ENCODE measurements around the gene JAZF1.
A peak's percentile ranks its signal among the peaks of the same experiment; 100 is the strongest.

Gene JAZF1

DNA sequence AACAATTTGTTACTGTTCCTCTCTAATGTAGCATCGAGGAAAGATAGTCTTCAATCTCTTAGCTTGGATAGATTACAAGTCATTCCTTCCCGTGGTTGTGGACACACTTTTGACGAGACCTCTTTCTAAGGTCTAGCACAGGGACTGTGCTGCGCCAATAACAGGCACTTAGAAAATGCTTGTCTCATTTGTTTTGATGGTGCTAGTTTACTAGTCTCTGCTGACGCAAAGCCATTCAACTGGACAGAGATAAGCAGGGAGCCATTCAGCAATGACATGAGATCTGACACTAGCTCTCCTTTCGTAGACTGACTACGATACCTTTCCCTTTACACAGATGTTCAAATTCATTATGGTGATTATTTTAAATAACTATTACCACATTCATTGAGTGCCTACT is 6.4 kb upstream of the JAZF1 start:
- Histone ChIP-seq H4K20me1 (ENCODE audit: insufficient read depth) (no peaks in the 10 kb centered on the region), H3K4me3 (IDR thresholded peaks at IDR 0.05; ENCODE audit: insufficient read depth, low read depth, low read length) (no peak overlapping the region), H3K4me2 (no peak overlapping the region), H2AFZ (ENCODE audit: low read depth) (no peak overlapping the region), H3K79me2 (ENCODE audit: insufficient read depth, low read depth) (no peaks in the 10 kb centered on the region), H3K9ac (no peak overlapping the region), H3K4me1 (ENCODE audit: low read depth, poor library complexity, severe bottlenecking) (peaks cover 11% of the 10 kb centered on the region), H3K36me3 (ENCODE audit: insufficient read depth) (no peaks in the 10 kb centered on the region), H3K27me3 (ENCODE audit: insufficient read depth, low read depth) (no peaks in the 10 kb centered on the region), H3K27ac (no peak overlapping the region)
- TF ChIP-seq, protein P1, sequence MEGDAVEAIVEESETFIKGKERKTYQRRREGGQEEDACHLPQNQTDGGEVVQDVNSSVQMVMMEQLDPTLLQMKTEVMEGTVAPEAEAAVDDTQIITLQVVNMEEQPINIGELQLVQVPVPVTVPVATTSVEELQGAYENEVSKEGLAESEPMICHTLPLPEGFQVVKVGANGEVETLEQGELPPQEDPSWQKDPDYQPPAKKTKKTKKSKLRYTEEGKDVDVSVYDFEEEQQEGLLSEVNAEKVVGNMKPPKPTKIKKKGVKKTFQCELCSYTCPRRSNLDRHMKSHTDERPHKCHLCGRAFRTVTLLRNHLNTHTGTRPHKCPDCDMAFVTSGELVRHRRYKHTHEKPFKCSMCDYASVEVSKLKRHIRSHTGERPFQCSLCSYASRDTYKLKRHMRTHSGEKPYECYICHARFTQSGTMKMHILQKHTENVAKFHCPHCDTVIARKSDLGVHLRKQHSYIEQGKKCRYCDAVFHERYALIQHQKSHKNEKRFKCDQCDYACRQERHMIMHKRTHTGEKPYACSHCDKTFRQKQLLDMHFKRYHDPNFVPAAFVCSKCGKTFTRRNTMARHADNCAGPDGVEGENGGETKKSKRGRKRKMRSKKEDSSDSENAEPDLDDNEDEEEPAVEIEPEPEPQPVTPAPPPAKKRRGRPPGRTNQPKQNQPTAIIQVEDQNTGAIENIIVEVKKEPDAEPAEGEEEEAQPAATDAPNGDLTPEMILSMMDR (conservative IDR thresholded peaks at IDR 0.05; ENCODE audit: low read depth, low read length) = no peak

- peaks cover 29% of the 10 kb centered on the region for H3K4me1 ChIP-seq (ENCODE audit: low read depth, poor library complexity, severe bottlenecking)
- no peak overlapping the region for H2AFZ ChIP-seq (ENCODE audit: low read depth)
- H3K27me3 ChIP-seq (ENCODE audit: insufficient read depth, low read depth) = no peaks in the 10 kb centered on the region
- H3K9ac ChIP-seq = no peak overlapping the region
- no peak overlapping the region for H3K27ac ChIP-seq
- H3K36me3 ChIP-seq (ENCODE audit: insufficient read depth) = no peaks in the 10 kb centered on the region
- TF ChIP-seq, protein P1 (conservative IDR thresholded peaks at IDR 0.05; ENCODE audit: low read depth, low read length) = no peak
- peaks cover 7% of the 10 kb centered on the region; the same call in 1 of the 2 replicates for H3K79me2 ChIP-seq (ENCODE audit: insufficient read depth, low read depth)
- no peak overlapping the region for H3K4me2 ChIP-seq
- no peak overlapping the region for H3K4me3 ChIP-seq (IDR thresholded peaks at IDR 0.05; ENCODE audit: insufficient read depth, low read depth, low read length)
- H4K20me1 ChIP-seq (ENCODE audit: insufficient read depth) = no peaks in the 10 kb centered on the region
Observed at GRCh38 chr7:28183627-28184026, 3.0 kb upstream of the JAZF1 start.

GRCh38 chr7:28182071-28182471 is 1.5 kb upstream of the JAZF1 start:
- Histone ChIP-seq H3K9ac (no peak overlapping the region), H3K27ac (no peak overlapping the region), H4K20me1 (ENCODE audit: insufficient read depth) (no peaks in the 10 kb centered on the region; the same call in 1 of the 2 replicates), H3K36me3 (ENCODE audit: insufficient read depth) (no peaks in the 10 kb centered on the region), H2AFZ (ENCODE audit: low read depth) (no peak overlapping the region), H3K27me3 (ENCODE audit: insufficient read depth, low read depth) (no peaks in the 10 kb centered on the region), H3K4me3 (IDR thresholded peaks at IDR 0.05; ENCODE audit: insufficient read depth, low read depth, low read length) (no peak overlapping the region), H3K4me1 (ENCODE audit: low read depth, poor library complexity, severe bottlenecking) (peaks cover 37% of the 10 kb centered on the region), H3K79me2 (ENCODE audit: insufficient read depth, low read depth) (peaks cover 20% of the 10 kb centered on the region), H3K4me2 (peak overlapping the region; percentile 39; the same call in 1 of the 2 replicates)
- TF ChIP-seq, protein P1 (conservative IDR thresholded peaks at IDR 0.05; ENCODE audit: low read depth, low read length) = no peak

DNA sequence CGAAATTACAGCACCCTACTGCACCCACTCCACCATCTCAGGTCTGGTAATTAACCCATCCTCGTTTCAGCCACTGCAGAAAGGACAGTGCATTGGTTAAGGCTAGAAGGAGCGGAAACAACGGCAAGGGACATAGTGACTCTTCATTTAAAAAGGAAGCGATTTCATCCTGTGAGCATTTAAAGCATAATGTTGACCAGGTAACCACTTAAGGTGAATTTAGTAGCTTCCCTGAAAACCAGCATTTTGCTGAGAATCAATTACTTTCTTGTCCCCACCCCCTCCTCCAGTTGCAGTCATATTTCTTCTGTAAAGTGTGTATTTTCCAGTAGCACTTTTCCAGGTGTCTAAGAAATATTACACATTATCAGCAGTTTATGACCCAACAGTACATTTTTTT is 821 bp upstream of the JAZF1 start:
- Histone ChIP-seq H3K4me1 (ENCODE audit: low read depth, poor library complexity, severe bottlenecking) (peaks cover 43% of the 10 kb centered on the region), H3K36me3 (ENCODE audit: insufficient read depth) (no peaks in the 10 kb centered on the region), H3K27ac (no peak overlapping the region), H3K27me3 (ENCODE audit: insufficient read depth, low read depth) (no peaks in the 10 kb centered on the region), H3K9ac (no peak overlapping the region), H2AFZ (ENCODE audit: low read depth) (no peak overlapping the region), H4K20me1 (ENCODE audit: insufficient read depth) (no peaks in the 10 kb centered on the region; the same call in 1 of the 2 replicates), H3K4me2 (peak overlapping the region; percentile 39), H3K4me3 (IDR thresholded peaks at IDR 0.05; ENCODE audit: insufficient read depth, low read depth, low read length) (no peak overlapping the region), H3K79me2 (ENCODE audit: insufficient read depth, low read depth) (peaks cover 23% of the 10 kb centered on the region)
- TF ChIP-seq, protein P1 (conservative IDR thresholded peaks at IDR 0.05; ENCODE audit: low read depth, low read length) = no peak
